ENCODE measurements around the gene DNAJB2. TPM values are rescaled to one million over a fixed set of nuclear protein-coding genes. Genes with fewer than 3 reads are reported as not detected.

Gene DNAJB2
- total RNA-seq, 6 experiments from 2014 or later: 32.6 to 52.1 (median 39.9) TPM

- H3K27ac ChIP-seq: peak overlapping the region in 1 of 3 donors; percentile 99
- ATAC-seq: no peak
- no peak for DNase-seq
- H3K9me3 ChIP-seq: no peaks in the 10 kb centered on the region
- intact Hi-C loops (cut with DNase I): no loop called here
- peaks cover 0 to 47% (median 10%) of the 10 kb centered on the region in 4 donors for H3K36me3 ChIP-seq
- no peaks in the 10 kb centered on the region for H3K27me3 ChIP-seq
- H3K4me3 ChIP-seq: no peak overlapping the region
- TF ChIP-seq POLR2A (IDR thresholded peaks at IDR 0.05) (no peak), CTCF (IDR thresholded peaks at IDR 0.05) (no peak)
- WGBS (ENCODE audit: insufficient coverage, low coverage, low lambda C conversion rate, missing lambda C conversion rate): 80% methylated on average over 1 of the region's 4 CpGs
- H3K4me1 ChIP-seq: peaks cover 0 to 15% (median 0%) of the 10 kb centered on the region in 4 donors
Observed at GRCh38 chr2:219280651-219281050, 1.5 kb downstream of the DNAJB2 start.

DNA sequence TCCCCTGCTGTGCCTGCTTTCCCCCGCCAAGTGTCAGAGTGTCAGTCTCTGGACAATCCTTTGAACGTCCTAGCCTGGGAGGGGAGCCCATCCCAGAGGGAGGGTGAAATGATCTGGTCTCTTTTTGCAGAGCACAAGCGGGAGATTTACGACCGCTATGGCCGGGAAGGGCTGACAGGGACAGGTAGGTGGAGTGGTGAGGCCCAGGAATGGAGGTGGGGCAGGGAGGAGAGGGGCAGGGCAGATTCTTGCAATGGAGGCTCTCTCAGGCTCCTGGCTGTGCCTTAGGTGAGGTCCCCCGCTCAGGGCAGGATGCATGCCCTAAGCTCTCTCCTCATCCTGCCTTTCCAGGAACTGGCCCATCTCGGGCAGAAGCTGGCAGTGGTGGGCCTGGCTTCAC is 2.4 kb downstream of the DNAJB2 start:
- no peak for ATAC-seq
- intact Hi-C loops (cut with DNase I): no loop called here
- Histone ChIP-seq H3K4me3 (no peak overlapping the region), H3K9me3 (no peaks in the 10 kb centered on the region), H3K4me1 (peaks cover 0 to 15% (median 0%) of the 10 kb centered on the region in 4 donors), H3K27me3 (no peaks in the 10 kb centered on the region), H3K27ac (no peak overlapping the region), H3K36me3 (peaks cover 0 to 48% (median 10%) of the 10 kb centered on the region in 4 donors)
- DNase-seq: no peak
- no peak for TF ChIP-seq CTCF (IDR thresholded peaks at IDR 0.05)
- no peak for TF ChIP-seq POLR2A (IDR thresholded peaks at IDR 0.05)
- WGBS (ENCODE audit: insufficient coverage, low coverage, low lambda C conversion rate, missing lambda C conversion rate): 97% methylated on average over 5 of the region's 8 CpGs

DNA sequence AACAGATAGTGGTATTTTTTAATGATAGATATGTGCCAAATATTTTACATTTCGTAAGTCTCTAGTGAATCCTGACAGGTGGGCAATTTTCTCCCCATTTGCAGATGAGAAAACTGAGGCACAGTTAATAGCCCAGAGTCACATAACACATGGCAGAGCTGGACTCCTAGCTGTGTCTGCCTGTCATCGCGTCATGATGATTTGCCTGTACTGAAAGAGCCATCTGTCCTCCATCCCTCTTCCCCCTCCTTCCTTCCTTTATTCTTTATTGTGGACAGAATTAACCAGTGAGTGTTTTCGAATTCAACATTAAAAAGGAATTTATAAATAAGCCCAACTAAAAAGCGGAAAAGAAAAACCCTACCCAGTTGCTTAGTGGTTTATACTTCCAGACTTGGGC is 3.2 kb downstream of the DNAJB2 start:
- DNase-seq (no peak), ATAC-seq (no peak)
- Histone ChIP-seq H3K36me3 (peaks cover 0 to 48% (median 10%) of the 10 kb centered on the region in 4 donors), H3K9me3 (no peaks in the 10 kb centered on the region), H3K4me3 (no peak overlapping the region), H3K27me3 (no peaks in the 10 kb centered on the region), H3K27ac (no peak overlapping the region), H3K4me1 (peaks cover 0 to 15% (median 0%) of the 10 kb centered on the region in 4 donors)
- intact Hi-C loops (cut with DNase I): no loop called here
- 84% methylated on average over 5 of the region's 5 CpGs for WGBS (ENCODE audit: insufficient coverage, low coverage, low lambda C conversion rate, missing lambda C conversion rate)
- TF ChIP-seq POLR2A (IDR thresholded peaks at IDR 0.05): no peak
- no peak for TF ChIP-seq CTCF (IDR thresholded peaks at IDR 0.05)

DNA sequence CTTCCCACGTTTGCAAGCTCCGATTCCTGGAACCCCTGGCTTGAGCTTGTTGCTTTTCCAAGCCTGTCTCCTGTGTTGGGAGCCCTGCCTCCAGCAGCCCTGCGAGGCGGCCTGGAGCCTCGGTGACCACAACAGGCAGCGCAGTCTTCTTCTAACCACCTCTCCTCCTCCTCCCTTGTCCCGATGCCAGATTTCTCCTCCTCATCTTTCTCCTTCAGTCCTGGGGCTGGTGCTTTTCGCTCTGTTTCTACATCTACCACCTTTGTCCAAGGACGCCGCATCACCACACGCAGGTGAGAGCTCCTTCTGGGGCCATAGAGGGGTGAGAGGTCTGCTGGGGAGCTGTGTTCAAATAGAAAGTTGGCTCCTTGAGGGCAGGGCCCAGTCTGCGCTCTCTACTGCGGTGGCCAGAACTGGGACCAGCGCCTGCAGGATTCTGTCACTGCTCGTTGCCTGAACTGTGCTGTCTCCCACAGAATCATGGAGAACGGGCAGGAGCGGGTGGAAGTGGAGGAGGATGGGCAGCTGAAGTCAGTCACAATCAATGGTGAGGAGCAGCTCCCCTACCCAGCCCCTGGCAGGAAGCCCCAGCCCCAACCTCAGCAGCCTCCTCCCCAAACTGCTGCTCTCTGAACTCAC is 3.9 kb downstream of the DNAJB2 start:
- no peak overlapping the region for H3K27ac ChIP-seq
- intact Hi-C loops (cut with DNase I): no loop called here
- no peak for DNase-seq
- H3K4me1 ChIP-seq: peaks cover 0 to 11% (median 0%) of the 10 kb centered on the region in 4 donors
- WGBS (ENCODE audit: insufficient coverage, low coverage, low lambda C conversion rate, missing lambda C conversion rate): 93% methylated on average over 8 of the region's 17 CpGs
- H3K27me3 ChIP-seq: no peaks in the 10 kb centered on the region
- peaks cover 0 to 48% (median 10%) of the 10 kb centered on the region in 4 donors for H3K36me3 ChIP-seq
- H3K4me3 ChIP-seq: no peak overlapping the region
- no peak for TF ChIP-seq CTCF (IDR thresholded peaks at IDR 0.05)
- TF ChIP-seq POLR2A (IDR thresholded peaks at IDR 0.05): no peak
- no peaks in the 10 kb centered on the region for H3K9me3 ChIP-seq
- ATAC-seq: no peak
